ENCODE results near the gene TEX30.
"Not testable (repeated sequence)": the region's sequence is repeated elsewhere in the genome, so short reads cannot be mapped to it uniquely, and the experiment has no call there.

The TEX30 gene

GRCh38 chr13:102798581-102799425, 25.2 kb upstream of the TEX30 start, which contains the start of the genes BIVM and POGLUT2:
BIVM (plus strand) TSS chr13:102799119; CDS start chr13:102807268, 8,149 bp downstream.
POGLUT2 (minus strand) TSS chr13:102798976; CDS start chr13:102798670, 306 bp downstream.
- TF ChIP-seq CTCF (conservative IDR thresholded peaks at IDR 0.05; ENCODE audit: control insufficient read depth, insufficient read depth, low read depth, low read length), result no peak
- peak; percentile 94 for DNase-seq (ENCODE audit: low read depth)
- peak within 1 kb of the TSS; percentile 91 for H3K4me3 ChIP-seq (ENCODE audit: control insufficient read depth, low read depth, low read length)

GRCh38 chr13:102793611-102794355, 20.2 kb upstream of the TEX30 start:
- DNase-seq (ENCODE audit: low read depth), result no peak
- H3K4me3 ChIP-seq (ENCODE audit: control insufficient read depth, low read depth, low read length), result no peak overlapping the region
- no peak for TF ChIP-seq CTCF (conservative IDR thresholded peaks at IDR 0.05; ENCODE audit: control insufficient read depth, insufficient read depth, low read depth, low read length)

GRCh38 chr13:102792396-102792795, 18.8 kb upstream of the TEX30 start:
- H3K4me3 ChIP-seq (ENCODE audit: control insufficient read depth, low read depth, low read length), result no peak overlapping the region
- no peak for TF ChIP-seq CTCF (conservative IDR thresholded peaks at IDR 0.05; ENCODE audit: control insufficient read depth, insufficient read depth, low read depth, low read length)
- DNase-seq (ENCODE audit: low read depth), result no peak

- DNase-seq (ENCODE audit: low read depth), result no peak
- TF ChIP-seq CTCF (conservative IDR thresholded peaks at IDR 0.05; ENCODE audit: control insufficient read depth, insufficient read depth, low read depth, low read length), result no peak
Measured at GRCh38 chr13:102788683-102789082, 15.1 kb upstream of the TEX30 start.

GRCh38 chr13:102784483-102784882, 10.9 kb upstream of the TEX30 start:
- TF ChIP-seq CTCF (conservative IDR thresholded peaks at IDR 0.05; ENCODE audit: control insufficient read depth, insufficient read depth, low read depth, low read length), result no peak
- H3K4me3 ChIP-seq (ENCODE audit: control insufficient read depth, low read depth, low read length), result no peak overlapping the region
- DNase-seq (ENCODE audit: low read depth), result no peak

More at GRCh38 chr13:102788683-102789082, 15.1 kb upstream of the TEX30 start:
- H3K4me3 ChIP-seq (ENCODE audit: control insufficient read depth, low read depth, low read length), result no peak overlapping the region

- no peak for TF ChIP-seq CTCF (conservative IDR thresholded peaks at IDR 0.05; ENCODE audit: control insufficient read depth, insufficient read depth, low read depth, low read length)
- DNase-seq (ENCODE audit: low read depth), result no peak
- no peak overlapping the region for H3K4me3 ChIP-seq (ENCODE audit: control insufficient read depth, low read depth, low read length)
Measured at GRCh38 chr13:102781591-102781990, 8.0 kb upstream of the TEX30 start.

GRCh38 chr13:102780656-102781055, 7.1 kb upstream of the TEX30 start:
- not testable (repeated sequence) for H3K4me3 ChIP-seq (ENCODE audit: control insufficient read depth, low read depth, low read length)

More at GRCh38 chr13:102780656-102781055, 7.1 kb upstream of the TEX30 start:
- DNase-seq (ENCODE audit: low read depth), result not testable (repeated sequence)

All from fibroblast of mammary gland (primary cell).